IMR-90 (cell line): ENCODE results near the gene ADAMTS3. TPM values are rescaled to one million over a fixed set of nuclear protein-coding genes. Genes with fewer than 3 reads are reported as not detected.
A peak's percentile ranks its signal among the peaks of the same experiment; 100 is the strongest.

Experiments
- ATAC-seq: fragments of 200-7000 bp; cut with Tn5 transposase; 2 replicates; pipeline ENCODE4 v1.9.1; 2020; ENCODE audit warnings: low read depth, mild to moderate bottlenecking, moderate library complexity
- BruUV-seq: library from RNA; stranded (reverse); fragments of 400-500 nt; replicated peaks from 2 replicates; lab custom pipeline; 2021; lab: Mats Ljungman, UMichigan
- CTCF ChIA-PET: fragments of 300-600 bp; formaldehyde crosslinking; extraction: SDS; loops from one replicate; lab custom pipeline; 2021; ENCODE audit warnings: antibody characterized with exemption; lab: Yijun Ruan, JAX
- POLR2A ChIA-PET: fragments of 300-600 bp; sonication (Branson Sonifier 250); formaldehyde crosslinking; loops from one replicate; lab custom pipeline; 2022; ENCODE audit warnings: antibody characterized with exemption; ENCODE audit not compliant: unreplicated experiment; lab: Charles Lee
- DNase-seq: peaks from one replicate; pipeline ENCODE4 v3.0.0; 2013
- H2AFZ ChIP-seq: replicated peaks from 2 replicates; pipeline ENCODE3; 2013; ENCODE audit warnings: low read length, mild to moderate bottlenecking; ENCODE audit not compliant: poor library complexity
- H2AK5ac ChIP-seq: 2 replicates; pipeline ENCODE4 v1.6.1; 2013; ENCODE audit warnings: low read depth, low read length, inconsistent platforms
- H2AK9ac ChIP-seq: replicated peaks from 2 replicates; pipeline ENCODE3; 2013; ENCODE audit warnings: mild to moderate bottlenecking, low read depth, low read length, moderate library complexity; ENCODE audit not compliant: poor library complexity
- H2BK120ac ChIP-seq: 2 replicates; pipeline ENCODE4 v1.6.1; 2013; ENCODE audit warnings: low read depth, low read length, inconsistent platforms
- H2BK15ac ChIP-seq: 3 replicates; pipeline ENCODE4 v1.6.1; 2013; ENCODE audit warnings: low read depth, low read length, inconsistent platforms
- H2BK20ac ChIP-seq: 2 replicates; pipeline ENCODE4 v1.6.1; 2013; ENCODE audit warnings: low read depth, mild to moderate bottlenecking, inconsistent platforms, low read length, moderate library complexity
- H2BK5ac ChIP-seq: 2 replicates; pipeline ENCODE4 v1.6.1; 2013; ENCODE audit warnings: mild to moderate bottlenecking, low read depth, low read length, inconsistent platforms; ENCODE audit not compliant: poor library complexity, severe bottlenecking
- H3K14ac ChIP-seq: replicated peaks from 2 replicates; pipeline ENCODE4 v1.6.1; 2013; ENCODE audit warnings: low read depth, low read length, inconsistent platforms
- H3K18ac ChIP-seq: 2 replicates; pipeline ENCODE4 v1.6.1; 2013; ENCODE audit warnings: low read depth, low read length, control low read depth
- H3K23ac ChIP-seq: 2 replicates; pipeline ENCODE4 v1.6.1; 2013; ENCODE audit warnings: low read depth, low read length, inconsistent platforms
- H3K27ac ChIP-seq: 2 replicates; pipeline ENCODE4 v1.5.1; 2013; ENCODE audit warnings: mild to moderate bottlenecking, control low read depth, low read length; ENCODE audit not compliant: insufficient read depth
- H3K27me3 ChIP-seq: 2 replicates; pipeline ENCODE4 v1.6.1; 2013; ENCODE audit warnings: low read length; ENCODE audit not compliant: control insufficient read depth, insufficient read depth
- H3K36me3 ChIP-seq: 2 replicates; pipeline ENCODE4 v1.6.1; 2013; ENCODE audit warnings: low read length, mixed read lengths; ENCODE audit not compliant: control insufficient read depth, insufficient read depth
- H3K4ac ChIP-seq: 2 replicates; pipeline ENCODE4 v1.6.1; 2013; ENCODE audit warnings: low read depth, low read length, inconsistent platforms
- H3K4me1 ChIP-seq: 2 replicates; pipeline ENCODE4 v1.6.1; 2013; ENCODE audit warnings: low read length, mixed read lengths; ENCODE audit not compliant: control insufficient read depth, insufficient read depth
- H3K4me2 ChIP-seq: 2 replicates; pipeline ENCODE4 v1.6.1; 2013; ENCODE audit warnings: low read depth, mild to moderate bottlenecking, control low read depth, low read length, moderate library complexity
- H3K4me3 ChIP-seq: 2 replicates; pipeline ENCODE4 v1.5.1; 2013; ENCODE audit warnings: low read depth, mild to moderate bottlenecking, control low read depth, low read length, moderate library complexity; ENCODE audit not compliant: insufficient read depth
- H3K56ac ChIP-seq: 2 replicates; pipeline ENCODE4 v1.6.1; 2013; ENCODE audit warnings: low read length, inconsistent platforms; ENCODE audit not compliant: insufficient read depth; ENCODE audit errors: extremely low read depth
- H3K79me1 ChIP-seq, 2 experiments: 2 replicates each; pipeline ENCODE4 v1.6.1; 2013; ENCODE audit warnings: low read length in 2 of 2, inconsistent platforms in 1 of 2, low read depth in 1 of 2
- H3K9ac ChIP-seq: 2 replicates; pipeline ENCODE4 v1.6.1; 2013; ENCODE audit warnings: low read depth, low read length, control low read depth
- H3K9me1 ChIP-seq: 2 replicates; pipeline ENCODE4 v1.6.1; 2013; ENCODE audit warnings: low read length, inconsistent platforms; ENCODE audit not compliant: insufficient read depth
- H3K9me3 ChIP-seq: 2 replicates; pipeline ENCODE4 v1.6.1; 2013; ENCODE audit warnings: low read length; ENCODE audit not compliant: control insufficient read depth, insufficient read depth
- H4K20me1 ChIP-seq: 2 replicates; pipeline ENCODE4 v1.6.1; 2013; ENCODE audit warnings: low read length, inconsistent platforms; ENCODE audit not compliant: insufficient read depth
- H4K5ac ChIP-seq: 2 replicates; pipeline ENCODE4 v1.6.1; 2013; ENCODE audit warnings: mild to moderate bottlenecking, low read depth, low read length, control low read depth
- H4K8ac ChIP-seq, 2 experiments: 2 replicates each; pipeline ENCODE4 v1.6.1; 2013; ENCODE audit warnings: low read depth in 2 of 2, low read length in 2 of 2, control low read depth in 1 of 2, inconsistent platforms in 1 of 2
- H4K91ac ChIP-seq: 2 replicates; pipeline ENCODE4 v1.6.1; 2013; ENCODE audit warnings: low read depth, low read length, inconsistent platforms; ENCODE audit not compliant: insufficient read depth
- CHD1 ChIP-seq: IDR thresholded peaks from 2 replicates; pipeline ENCODE4 v1.6.1; 2012; ENCODE audit warnings: low read depth, low read length, improper control_type of control experiment
- CTCF ChIP-seq: conservative IDR thresholded peaks from 2 replicates; pipeline ENCODE4 v1.5.1; 2012; ENCODE audit warnings: mild to moderate bottlenecking, low read depth, low read length, improper control_type of control experiment
- ELK1 ChIP-seq: fragments of 150-350 bp; IDR thresholded peaks from 2 replicates; pipeline ENCODE4 v1.6.1; 2016; ENCODE audit warnings: low read depth, mild to moderate bottlenecking, low read length, moderate library complexity, borderline replicate concordance
- MAFK ChIP-seq: IDR thresholded peaks from 2 replicates; pipeline ENCODE4 v1.6.1; 2012; ENCODE audit warnings: low read depth, low read length, improper control_type of control experiment
- MAZ ChIP-seq: IDR thresholded peaks from 2 replicates; pipeline ENCODE4 v1.6.1; 2012; ENCODE audit warnings: low read depth, mild to moderate bottlenecking, low read length, improper control_type of control experiment, moderate library complexity, borderline replicate concordance
- NFE2L2 ChIP-seq: fragments of 150-350 bp; IDR thresholded peaks from 2 replicates; pipeline ENCODE4 v1.6.1; 2016; ENCODE audit warnings: low read depth, mild to moderate bottlenecking, low read length
- RCOR1 ChIP-seq: IDR thresholded peaks from 2 replicates; pipeline ENCODE4 v1.6.1; 2012; ENCODE audit warnings: mild to moderate bottlenecking, low read length, improper control_type of control experiment; ENCODE audit not compliant: insufficient replicate concordance
- RFX5 ChIP-seq: IDR thresholded peaks from 2 replicates; pipeline ENCODE4 v1.8.0; 2012; ENCODE audit warnings: low read depth, mild to moderate bottlenecking, low read length, moderate library complexity
- SMC3 ChIP-seq: fragments of 150-350 bp; IDR thresholded peaks from 2 replicates; pipeline ENCODE4 v1.6.1; 2016; ENCODE audit warnings: low read depth, mild to moderate bottlenecking, antibody characterized with exemption, low read length, moderate library complexity
- WGBS, 2 experiments: methylation state at CpG; one replicate each; pipeline versions ENCODE4 v1.1.5 to v1.1.7; 2013; ENCODE audit warnings: missing lambda C conversion rate in 2 of 2; ENCODE audit not compliant: insufficient read length in 1 of 2; ENCODE audit errors: extremely low coverage in 2 of 2; 5-methylcytosine and 5-hydroxymethylcytosine counted together
- dilution Hi-C: fragments of 300-500 bp; cut with HindIII; formaldehyde crosslinking; loops from one replicate; pipeline ENCODE4 v1.14.3; 2018; ENCODE audit warnings: low sequenced_read_pairs; ENCODE audit not compliant: unreplicated experiment
- in situ Hi-C: fragments of 300-500 bp; cut with MboI; formaldehyde crosslinking; loops from 3 replicates; pipeline ENCODE4 v1.14.3; 2019; ENCODE audit warnings: low sequenced_read_pairs, inconsistent platforms, mixed read lengths
- intact Hi-C: fragments of 100-400 bp; cut with micrococcal nuclease; formaldehyde crosslinking; loops from 2 replicates; pipeline ENCODE4 v1.10.0; 2022
- polyA plus RNA-seq, 3 experiments: library from polyadenylated mRNA; depleted of rRNA; stranded (reverse); fragments of >200 nt; gene quantifications; 2 replicates each; pipeline ENCODE4 v1.2.3, GENCODE V29; 2012; ENCODE audit warnings: low replicate concordance in 1 of 3
- total RNA-seq: library from RNA; depleted of rRNA; stranded (reverse); fragments of >200 nt; gene quantifications from 2 replicates; pipeline ENCODE4 v1.2.3, GENCODE V29; 2012

ADAMTS3 gene
- total and polyA plus RNA-seq, 2 of the 4 experiments (the other 2 are of a cell fraction), result 0.68 to 2.9 TPM

- H3K4ac ChIP-seq, result 0 out of 2 replicates have a peak overlapping the region, but pooled peaks have one; percentile 28
- H2BK5ac ChIP-seq, result no peak overlapping the region
- peaks cover 5% of the 10 kb centered on the region for H3K4me1 ChIP-seq
- no peaks in the 10 kb centered on the region for H3K36me3 ChIP-seq
- H3K23ac ChIP-seq, result no peak overlapping the region
- H3K27me3 ChIP-seq, result no peaks in the 10 kb centered on the region
- no peak overlapping the region for H2AK9ac ChIP-seq
- no peak overlapping the region for H2BK20ac ChIP-seq
- no peak overlapping the region for H3K14ac ChIP-seq
- no peak overlapping the region for H3K9ac ChIP-seq
- CTCF ChIA-PET, result interaction anchor here (1.3 to 2.1 kb wide), 3 partner anchors 10 to 27 kb away, joined by 3 to 10 read pairs (median 10); no protein-coding TSS in a partner anchor
- H4K5ac ChIP-seq, result no peak overlapping the region
- H3K9me3 ChIP-seq, result no peaks in the 10 kb centered on the region
- no CpG with 5 or more reads among the region's 5 CpGs for WGBS, 2 experiments
- no peaks in the 10 kb centered on the region for H4K20me1 ChIP-seq
- intact Hi-C loops, result loop anchor here (5.0 kb wide), 2 partner anchors 64 to 254 kb away; partner anchors contain the start of gene ADAMTS3
- H2AFZ ChIP-seq, result no peak overlapping the region
- H4K91ac ChIP-seq, result no peak overlapping the region
- no peak overlapping the region for H3K4me2 ChIP-seq
- POLR2A ChIA-PET, result no interaction called here
- no peak overlapping the region for H3K56ac ChIP-seq
- no TSS peak for BruUV-seq
- H2BK120ac ChIP-seq, result 0 out of 2 replicates have a peak overlapping the region, but pooled peaks have one; percentile 3
- in situ Hi-C loops, result loop anchor here (25.0 kb wide), 1 partner anchor 724 kb away; no protein-coding TSS in a partner anchor
- H3K4me3 ChIP-seq, result no peak overlapping the region
- dilution Hi-C loops, result no loop called here
- H4K8ac ChIP-seq, result no peak overlapping the region
- H3K27ac ChIP-seq, result no peak overlapping the region
- TF ChIP-seq CTCF (no peak), ELK1 (no peak), MAFK (no peak), NFE2L2 (no peak), MAZ (no peak), RFX5 (no peak), SMC3 (no peak), RCOR1 (no peak), CHD1 (no peak)
- H2BK15ac ChIP-seq, result no peak overlapping the region; the same call in 2 of the 3 replicates
- no peaks in the 10 kb centered on the region for H3K79me1 ChIP-seq
- H2AK5ac ChIP-seq, result no peak overlapping the region
- ATAC-seq (no peak), DNase-seq (no peak)
- H3K18ac ChIP-seq, result no peak overlapping the region
- H3K9me1 ChIP-seq, result peaks cover 5% of the 10 kb centered on the region; the same call in 1 of the 2 replicates
Observed at GRCh38 chr4:72313121-72313520, 255.9 kb downstream of the ADAMTS3 start.
